ENCODE measurements around the gene PJA1.
A peak's percentile ranks its signal among the peaks of the same experiment; 100 is the strongest.

PJA1 gene

GRCh38 chrX:69165087-69165651, at the start of gene PJA1:
Gene PJA1, minus strand, starts transcription at chrX:69165453. Its CDS starts 2,380 bp downstream, at chrX:69163073.
- DNase-seq = peak; percentile 75

DNA sequence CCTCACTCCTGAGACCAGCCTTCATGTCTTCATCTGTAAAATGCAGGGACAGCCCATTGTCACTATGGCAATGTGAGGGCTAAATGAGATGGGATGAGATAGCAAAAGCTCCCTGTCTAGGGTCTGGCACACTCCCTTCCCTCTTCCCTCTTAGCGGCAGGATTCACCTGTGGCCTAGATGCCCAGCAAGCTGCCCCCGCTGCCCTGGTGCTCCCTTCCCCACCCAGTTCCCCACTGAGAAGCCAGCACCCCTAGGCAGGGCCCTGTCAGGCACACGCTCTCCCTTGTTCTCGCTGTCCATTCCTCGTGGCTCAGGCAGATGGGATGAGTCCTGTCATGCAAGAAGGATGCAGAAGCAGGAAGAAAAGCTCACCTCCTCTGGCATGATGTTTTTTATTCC, 49.2 kb upstream of the PJA1 start:
- DNase-seq = no peak

DNA sequence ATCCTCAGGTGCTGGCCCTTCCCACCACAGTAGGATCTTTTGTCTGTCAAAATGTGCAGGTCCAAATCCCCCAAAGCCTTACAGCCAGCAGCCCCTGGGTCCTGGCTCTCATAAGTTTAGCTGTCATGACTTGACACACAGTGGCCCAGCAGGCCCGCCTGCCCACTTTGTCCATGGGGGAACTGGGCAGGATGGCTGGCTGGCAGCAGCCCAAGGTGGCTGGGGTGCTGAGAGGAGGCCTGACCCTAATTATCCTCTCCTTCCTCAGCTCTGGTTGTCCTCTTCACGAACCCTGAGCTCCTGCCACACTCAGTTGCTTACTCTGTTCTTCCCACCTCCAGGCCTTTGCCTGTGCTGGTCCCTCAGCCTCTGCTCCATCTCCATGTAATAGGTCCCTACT, 46.4 kb upstream of the PJA1 start:
- DNase-seq = no peak

- DNase-seq = no peak
Observed at GRCh38 chrX:69210581-69210980, 45.3 kb upstream of the PJA1 start.

DNA sequence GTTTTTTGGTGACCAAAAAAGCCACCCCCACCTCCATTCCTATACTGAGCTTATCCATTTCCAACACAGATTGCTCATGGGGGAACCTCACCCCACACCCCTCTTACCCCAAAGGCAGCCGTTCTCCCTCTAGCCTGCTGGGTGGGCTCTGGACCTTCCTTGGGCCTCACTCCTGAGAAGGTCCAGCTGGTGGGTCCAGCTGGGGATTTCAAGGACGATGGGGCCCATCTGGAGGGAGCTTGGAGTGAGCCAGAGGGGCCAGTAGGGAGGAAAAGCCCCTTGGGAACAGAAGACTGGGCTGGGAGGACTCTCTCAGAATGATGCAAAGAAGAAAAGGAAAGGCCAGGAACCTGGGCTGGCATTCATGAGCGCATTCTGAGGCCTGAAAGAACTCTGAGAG, 42.0 kb upstream of the PJA1 start:
- DNase-seq = no peak

- DNase-seq = no peak
Observed at GRCh38 chrX:69203638-69204037, 38.4 kb upstream of the PJA1 start.

GRCh38 chrX:69197690-69198089, 32.4 kb upstream of the PJA1 start:
- DNase-seq = no peak

DNA sequence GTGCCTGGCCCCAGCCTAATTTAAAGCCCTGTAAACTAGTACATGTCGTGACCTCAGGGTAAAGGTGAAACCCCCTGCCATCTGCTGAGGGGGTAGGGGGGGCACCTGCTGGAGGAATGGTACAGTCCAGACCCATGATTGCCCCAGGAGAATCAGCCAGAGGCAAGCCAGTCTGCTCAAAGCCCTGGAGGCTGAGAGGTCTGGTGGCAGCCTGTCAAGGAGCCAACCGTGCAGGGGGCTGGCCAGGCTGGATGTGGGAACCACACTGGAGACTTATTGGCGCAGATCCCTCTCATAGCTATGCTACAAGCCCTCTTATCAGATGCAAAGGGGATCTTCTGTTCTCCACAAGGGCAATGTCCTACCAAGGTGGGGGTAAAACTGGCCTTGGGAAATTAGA, 31.4 kb upstream of the PJA1 start:
- no peak for DNase-seq

- DNase-seq = no peak
Observed at GRCh38 chrX:69195810-69196209, 30.6 kb upstream of the PJA1 start.

GRCh38 chrX:69195192-69195591, 29.9 kb upstream of the PJA1 start:
- DNase-seq = no peak

DNA sequence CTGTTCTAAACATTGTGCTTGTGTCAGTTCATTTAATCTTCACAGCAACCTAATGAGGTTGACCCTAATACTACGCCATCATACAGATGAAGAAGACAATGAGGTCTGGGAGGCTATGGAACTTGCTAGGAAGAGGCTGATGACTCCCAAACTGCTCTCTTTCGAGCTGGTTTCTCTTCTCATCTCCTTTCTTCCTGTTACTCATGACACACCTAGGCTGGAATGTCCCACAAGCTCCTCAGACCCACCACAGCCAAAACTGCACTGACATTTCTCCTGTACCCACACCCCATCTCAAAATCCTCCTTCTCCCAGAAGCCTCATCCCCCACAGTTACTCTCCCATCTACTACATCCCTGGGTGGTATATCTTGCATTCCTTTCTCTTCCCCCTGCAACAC, 27.4 kb upstream of the PJA1 start:
- DNase-seq = no peak

DNA sequence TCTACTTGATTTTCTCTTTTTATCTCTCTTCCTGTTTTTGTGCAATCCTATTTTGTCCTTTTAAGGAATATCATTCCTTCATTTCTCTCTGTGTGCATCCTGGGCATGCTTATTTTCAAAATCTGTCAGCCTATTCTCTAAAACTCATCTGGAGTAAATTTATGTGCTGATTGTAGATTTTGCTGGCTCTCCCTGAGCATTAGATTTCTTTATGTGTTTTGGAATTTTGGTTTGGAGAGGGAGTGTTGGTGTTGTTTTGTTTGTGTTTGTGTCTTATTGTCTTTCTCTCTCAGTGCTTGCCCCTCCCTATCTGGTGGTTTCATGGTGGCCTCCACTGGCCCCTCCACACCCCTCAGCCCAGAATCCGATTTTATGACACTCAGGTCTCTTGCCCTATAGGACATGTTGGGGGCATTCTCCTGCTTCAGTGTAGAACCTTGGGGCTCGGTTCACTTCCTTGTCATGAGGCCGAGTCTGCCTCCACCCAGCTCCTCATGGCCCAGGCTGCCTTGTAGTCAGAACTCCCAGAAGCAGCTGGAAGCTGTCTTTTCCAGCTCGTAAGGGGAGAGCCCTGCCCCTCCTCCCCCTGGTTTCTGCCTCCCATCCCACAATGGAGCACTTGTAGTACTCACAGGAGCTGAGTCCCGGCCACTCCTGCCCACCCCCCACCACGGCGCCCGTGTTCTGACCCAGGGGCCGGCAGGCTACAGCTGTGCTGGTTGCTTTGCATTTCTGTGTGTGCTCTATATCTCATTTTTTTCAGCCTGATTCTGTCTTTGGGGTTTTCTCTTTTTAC, 24.5 kb upstream of the PJA1 start:
- DNase-seq = no peak

DNA sequence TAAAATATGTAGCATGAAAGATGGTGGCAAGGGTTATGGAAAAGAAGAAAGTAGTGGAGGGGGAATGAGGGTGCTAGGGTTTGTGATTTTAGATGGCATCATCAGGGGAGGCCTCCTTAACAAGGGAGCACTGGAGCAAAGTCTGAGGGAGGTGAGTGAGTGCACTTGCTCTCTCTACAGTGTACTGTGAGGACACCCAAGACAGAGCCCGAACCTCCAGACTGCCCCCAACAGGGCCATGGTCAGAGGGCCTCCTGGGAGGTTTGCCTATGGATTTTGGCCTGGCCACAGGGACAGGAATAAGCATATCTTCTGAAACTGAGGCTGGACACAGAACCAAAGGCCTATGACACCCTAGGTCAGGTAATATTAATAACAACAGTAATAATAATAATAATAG, 21.4 kb upstream of the PJA1 start:
- no peak for DNase-seq

GRCh38 chrX:69185886-69186285, 20.6 kb upstream of the PJA1 start:
- no peak for DNase-seq

DNA sequence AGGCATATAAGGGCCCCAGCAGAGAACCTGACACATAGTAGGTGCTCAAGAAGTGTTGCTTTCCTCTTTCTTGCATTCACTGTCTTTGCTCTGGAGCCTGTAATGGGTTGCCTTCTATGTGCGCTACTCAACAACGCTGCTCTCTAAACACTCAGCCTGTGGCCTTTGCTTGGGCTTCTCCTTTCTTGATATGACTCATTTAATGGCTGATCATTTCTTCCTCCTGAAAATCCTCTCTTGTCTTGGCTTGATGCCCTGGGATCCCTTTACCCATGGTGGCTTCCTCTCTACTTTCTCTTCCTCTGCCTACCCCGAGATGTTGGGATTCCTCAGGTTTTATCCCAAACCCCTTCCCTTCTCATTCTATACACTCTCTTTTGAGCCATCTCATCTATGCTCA, 19.9 kb upstream of the PJA1 start:
- no peak for DNase-seq

- DNase-seq = peak; percentile 1
Observed at GRCh38 chrX:69182818-69183380, 17.6 kb upstream of the PJA1 start.

- DNase-seq = no peak
Observed at GRCh38 chrX:69179380-69179911, 14.2 kb upstream of the PJA1 start.

GRCh38 chrX:69178592-69178991, 13.3 kb upstream of the PJA1 start:
- no peak for DNase-seq

- no peak for DNase-seq
Observed at GRCh38 chrX:69177511-69178162, 12.4 kb upstream of the PJA1 start.

DNA sequence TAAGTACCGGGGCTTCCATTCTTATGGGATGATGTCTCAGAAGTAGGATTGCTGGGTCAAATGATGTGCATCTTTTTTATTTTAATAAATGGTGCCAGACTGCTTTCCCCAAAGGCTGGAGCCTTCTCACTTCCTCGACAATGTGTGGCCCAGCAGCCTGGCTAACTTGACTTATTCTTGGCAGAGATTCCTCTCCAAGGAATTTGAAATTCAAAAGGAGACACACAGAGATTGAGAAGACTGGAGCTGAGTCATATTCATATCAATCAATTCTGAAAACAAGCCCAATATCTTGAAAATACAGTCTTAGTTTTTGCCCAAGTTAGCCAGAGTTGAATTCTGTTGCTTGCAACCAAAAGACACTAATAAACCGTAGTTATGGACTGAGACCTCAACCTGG, 10.8 kb upstream of the PJA1 start:
- DNase-seq = no peak

DNA sequence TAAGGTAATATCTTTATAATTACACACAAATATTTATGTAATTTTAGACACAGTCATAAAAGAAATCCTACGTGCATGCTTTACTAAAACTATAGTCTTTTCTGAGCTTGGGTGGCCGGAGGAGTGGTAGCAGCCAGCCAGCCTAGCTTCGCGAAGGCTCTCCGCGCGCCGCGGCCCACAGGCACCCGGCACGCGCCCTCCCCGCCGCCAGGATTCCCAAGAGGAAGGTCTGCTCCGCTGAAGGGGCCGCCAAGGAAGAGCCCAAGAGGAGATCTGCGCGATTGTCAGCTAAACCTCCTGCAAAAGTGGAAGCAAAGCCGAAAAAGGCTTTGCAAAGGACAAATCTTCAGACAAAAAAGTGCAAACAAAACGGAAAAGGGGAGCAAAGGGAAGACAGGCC, 8.7 kb upstream of the PJA1 start:
- no peak for DNase-seq

DNA sequence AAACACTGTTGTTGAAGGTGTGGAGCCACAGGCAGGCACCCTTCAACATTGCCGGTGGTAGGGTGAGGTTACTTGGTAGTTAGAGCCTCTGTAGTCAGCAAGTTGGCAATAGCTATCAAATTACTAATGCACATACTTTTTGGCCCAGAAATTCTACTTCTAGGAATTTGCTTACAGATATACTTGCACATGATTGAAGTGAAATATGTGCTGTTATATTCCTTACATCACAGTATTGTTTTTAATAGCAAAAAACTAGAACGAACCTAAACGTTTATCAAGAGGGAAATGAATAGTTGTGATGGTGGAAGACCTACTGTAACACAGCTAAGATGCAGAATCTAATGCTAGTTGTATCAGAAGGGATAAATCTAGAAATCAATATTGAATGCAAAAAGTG, 7.7 kb upstream of the PJA1 start:
- no peak for DNase-seq

GRCh38 chrX:69170319-69170718, 5.1 kb upstream of the PJA1 start:
- DNase-seq = no peak

Measured in OCI-M1 (cell line).